Coronary artery (tissue), 2 donors: Measurements from ENCODE around the gene ATAD3B.
A peak's percentile ranks its signal among the peaks of the same experiment; 100 is the strongest.

Source experiments
- DNase-seq: peaks from one replicate; pipeline ENCODE4 v3.0.0-alpha.2; 2017; ENCODE audit warnings: low spot score
- H3K27ac ChIP-seq, 2 donors: fragments of 200-600 bp; sonication (generic); one replicate each; pipeline ENCODE4 v1.5.1; 2016 to 2019
- H3K4me3 ChIP-seq: fragments of 200-600 bp; sonication (generic); 2 replicates; pipeline ENCODE4 v1.5.1; 2016; ENCODE audit warnings: mild to moderate bottlenecking, moderate library complexity
- TF ChIP-seq, protein P1 (sequence below): fragments of 200-600 bp; sonication (generic); IDR thresholded peaks from one replicate; pipeline ENCODE4 v1.5.1; 2019; ENCODE audit warnings: antibody characterized with exemption

The ATAD3B gene

GRCh38 chr1:1535201-1536018 lies 63.8 kb downstream of the ATAD3B start:
- H3K27ac ChIP-seq = no peak overlapping the region
- no peak for DNase-seq
- TF ChIP-seq, protein P1, sequence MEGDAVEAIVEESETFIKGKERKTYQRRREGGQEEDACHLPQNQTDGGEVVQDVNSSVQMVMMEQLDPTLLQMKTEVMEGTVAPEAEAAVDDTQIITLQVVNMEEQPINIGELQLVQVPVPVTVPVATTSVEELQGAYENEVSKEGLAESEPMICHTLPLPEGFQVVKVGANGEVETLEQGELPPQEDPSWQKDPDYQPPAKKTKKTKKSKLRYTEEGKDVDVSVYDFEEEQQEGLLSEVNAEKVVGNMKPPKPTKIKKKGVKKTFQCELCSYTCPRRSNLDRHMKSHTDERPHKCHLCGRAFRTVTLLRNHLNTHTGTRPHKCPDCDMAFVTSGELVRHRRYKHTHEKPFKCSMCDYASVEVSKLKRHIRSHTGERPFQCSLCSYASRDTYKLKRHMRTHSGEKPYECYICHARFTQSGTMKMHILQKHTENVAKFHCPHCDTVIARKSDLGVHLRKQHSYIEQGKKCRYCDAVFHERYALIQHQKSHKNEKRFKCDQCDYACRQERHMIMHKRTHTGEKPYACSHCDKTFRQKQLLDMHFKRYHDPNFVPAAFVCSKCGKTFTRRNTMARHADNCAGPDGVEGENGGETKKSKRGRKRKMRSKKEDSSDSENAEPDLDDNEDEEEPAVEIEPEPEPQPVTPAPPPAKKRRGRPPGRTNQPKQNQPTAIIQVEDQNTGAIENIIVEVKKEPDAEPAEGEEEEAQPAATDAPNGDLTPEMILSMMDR = no peak
- no peak overlapping the region for H3K4me3 ChIP-seq

DNA sequence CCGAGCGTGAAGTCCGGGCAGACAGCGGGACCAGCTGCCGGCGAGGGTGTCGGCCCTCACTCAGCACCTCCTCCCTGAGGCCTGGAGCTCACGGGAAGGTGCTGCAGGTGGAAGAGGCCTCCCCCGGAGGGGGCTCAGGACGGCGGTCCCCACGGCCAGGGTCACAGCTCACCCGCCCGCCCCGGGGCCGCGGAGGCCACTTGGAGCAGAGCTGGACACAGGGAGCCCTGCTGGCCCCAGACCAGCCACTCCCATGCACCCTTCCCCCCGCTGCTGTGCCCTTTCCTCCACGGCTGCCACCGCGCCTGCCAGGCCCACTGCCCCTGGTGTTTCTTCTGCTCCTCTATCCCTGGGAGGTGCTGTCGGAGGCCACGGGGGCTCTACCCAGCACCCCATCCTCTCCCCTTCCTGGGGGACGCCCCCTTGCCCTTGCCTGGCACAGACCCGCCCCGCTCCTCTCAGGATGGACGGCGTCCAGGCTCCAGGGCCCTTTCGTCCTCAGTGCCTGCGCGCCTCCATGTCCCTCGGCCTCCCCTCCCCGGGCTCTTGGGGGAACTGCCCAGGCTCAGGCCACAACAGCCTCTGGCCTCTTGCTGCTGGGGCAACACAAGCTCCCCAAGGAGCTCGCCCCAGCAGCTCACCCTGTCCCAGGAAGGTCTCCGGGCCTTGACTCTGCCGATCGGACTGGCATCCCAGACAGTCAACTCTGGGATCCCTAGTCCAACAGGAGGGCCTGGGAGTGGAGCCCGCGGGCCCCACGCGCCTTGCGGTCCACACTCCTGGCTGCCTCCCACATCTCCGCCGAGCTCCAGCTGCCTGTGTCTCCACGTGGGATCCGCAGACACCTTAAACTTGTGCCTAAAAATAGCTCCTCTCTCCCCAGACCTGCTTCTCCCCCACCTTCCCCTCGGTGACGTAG lies 64.7 kb downstream of the ATAD3B start:
- DNase-seq = no peak
- H3K4me3 ChIP-seq = no peak overlapping the region
- TF ChIP-seq, protein P1 = no peak
- no peak overlapping the region for H3K27ac ChIP-seq

DNA sequence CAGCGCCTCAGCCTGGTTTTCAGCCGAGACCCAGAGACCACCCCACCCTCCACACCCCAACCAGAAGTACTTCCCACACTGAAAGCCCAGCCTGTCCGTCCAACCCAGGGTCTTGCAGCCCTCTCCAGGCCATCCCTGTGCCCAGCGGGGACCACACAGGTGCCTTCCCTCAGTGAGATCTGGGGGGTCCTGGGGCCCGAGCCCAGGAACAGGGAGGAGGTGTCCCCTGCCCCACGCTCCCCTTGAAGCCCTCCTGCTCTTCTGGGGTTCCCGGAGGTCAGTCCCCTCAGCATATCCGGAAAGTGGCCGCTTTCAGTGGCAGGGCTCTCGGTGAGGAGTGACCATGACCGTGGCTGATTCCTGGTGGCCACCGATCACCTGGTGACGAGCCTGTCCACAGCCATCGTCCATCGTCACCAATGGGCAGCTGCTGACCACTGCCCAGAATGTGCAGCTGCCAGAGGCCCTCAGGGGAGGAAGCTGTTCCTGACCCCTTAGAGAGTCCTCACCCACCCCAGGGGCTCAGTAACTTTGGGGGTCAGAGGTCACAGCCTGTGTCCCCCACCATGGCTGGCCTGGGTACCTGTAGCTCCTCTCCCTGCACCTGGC lies 65.5 kb downstream of the ATAD3B start:
- no peak overlapping the region for H3K4me3 ChIP-seq
- no peak for DNase-seq

GRCh38 chr1:1537626-1538250 lies 66.2 kb downstream of the ATAD3B start:
- TF ChIP-seq, protein P1 = no peak
- Histone ChIP-seq H3K27ac (no peak overlapping the region), H3K4me3 (no peak overlapping the region)
- no peak for DNase-seq

More for the DNA sequence above, 65.5 kb downstream of the ATAD3B start:
- TF ChIP-seq, protein P1 = no peak
- no peak overlapping the region for H3K27ac ChIP-seq

DNA sequence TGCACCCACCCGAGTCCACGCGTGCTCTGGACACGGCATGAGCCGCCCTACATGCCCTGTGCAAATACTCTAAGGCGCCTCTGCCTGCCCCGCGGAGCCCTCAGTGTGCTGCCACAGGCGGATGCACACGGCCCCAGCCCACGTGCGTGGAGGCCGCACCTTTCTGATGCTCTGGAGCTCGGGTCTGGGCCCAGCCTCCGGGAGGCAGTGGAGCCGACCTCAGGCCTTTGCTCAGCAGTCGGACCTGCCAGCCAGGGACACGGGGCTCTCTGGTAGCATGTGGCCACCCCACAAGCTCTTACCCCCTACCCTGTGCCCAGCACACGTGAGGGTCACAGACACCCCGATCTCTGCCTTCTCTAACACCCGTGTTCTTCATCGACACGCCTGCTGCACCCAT lies 66.8 kb downstream of the ATAD3B start:
- no peak for DNase-seq
- H3K4me3 ChIP-seq = no peak overlapping the region
- TF ChIP-seq, protein P1 = no peak
- H3K27ac ChIP-seq = no peak overlapping the region

- no peak for DNase-seq
- TF ChIP-seq, protein P1 = no peak
- H3K4me3 ChIP-seq = peak overlapping the region; percentile 91
- peak overlapping the region in 1 of 2 donors; percentile 83 for H3K27ac ChIP-seq
Measured at GRCh38 chr1:1538989-1539309, 67.4 kb downstream of the ATAD3B start.
